IPS-NIHi11 (cell line): ENCODE results near the gene LCN10.
"Not testable (repeated sequence)": the region's sequence is repeated elsewhere in the genome, so short reads cannot be mapped to it uniquely, and the experiment has no call there.

ENCODE experiments used
- DNase-seq: peaks from one replicate; pipeline ENCODE4 v3.0.0; 2012; ENCODE audit warnings: mixed read lengths, low spot score

Gene LCN10

GRCh38 chr9:136719195-136719880 is 23.4 kb downstream of the LCN10 start:
- DNase-seq = no peak

GRCh38 chr9:136718345-136719194 is 24.2 kb downstream of the LCN10 start:
- DNase-seq = no peak

GRCh38 chr9:136717399-136717798 is 25.3 kb downstream of the LCN10 start:
- DNase-seq = no peak

- no peak for DNase-seq
These were observed 27.9 kb downstream of the LCN10 start for GRCh38 chr9:136714893-136715274.

- DNase-seq = no peak
These were observed 28.4 kb downstream of the LCN10 start for GRCh38 chr9:136714096-136714892.

GRCh38 chr9:136713550-136713949 is 29.2 kb downstream of the LCN10 start:
- DNase-seq = no peak

- DNase-seq = peak; percentile 65
These were observed 29.8 kb downstream of the LCN10 start for GRCh38 chr9:136712690-136713544.

- DNase-seq = peak; percentile 99
These were observed 30.7 kb downstream of the LCN10 start, which contains the start of gene DIPK1B for GRCh38 chr9:136711751-136712689. DIPK1B (plus strand) TSS chr9:136712572; CDS start chr9:136712666, 94 bp downstream.

- DNase-seq = not testable (repeated sequence)
These were observed 31.5 kb downstream of the LCN10 start for GRCh38 chr9:136711219-136711648.

- DNase-seq = no peak
These were observed 32.2 kb downstream of the LCN10 start for GRCh38 chr9:136710543-136710942.

GRCh38 chr9:136709454-136710109 is 33.2 kb downstream of the LCN10 start:
- DNase-seq = no peak

GRCh38 chr9:136707849-136708517 is 34.8 kb downstream of the LCN10 start:
- no peak for DNase-seq

GRCh38 chr9:136707011-136707410 is 35.7 kb downstream of the LCN10 start:
- no peak for DNase-seq

- DNase-seq = no peak
These were observed 37.2 kb downstream of the LCN10 start for GRCh38 chr9:136705564-136705963.

- DNase-seq = not testable (repeated sequence)
These were observed 38.0 kb downstream of the LCN10 start for GRCh38 chr9:136704741-136705140.

GRCh38 chr9:136703276-136703860 is 39.4 kb downstream of the LCN10 start:
- DNase-seq = no peak

- DNase-seq = no peak
These were observed 41.1 kb downstream of the LCN10 start for GRCh38 chr9:136701668-136702053.

GRCh38 chr9:136700959-136701667 is 41.6 kb downstream of the LCN10 start:
- no peak for DNase-seq
